ENCODE measurements around the gene C1orf226. TPM values are rescaled to one million over a fixed set of nuclear protein-coding genes. Genes with fewer than 3 reads are reported as not detected.

C1orf226 gene
- total and polyA plus RNA-seq, 10 of the 15 experiments (the other 5 are each of a cell fraction or from before 2014, with no cell fraction given) = not detected

DNA sequence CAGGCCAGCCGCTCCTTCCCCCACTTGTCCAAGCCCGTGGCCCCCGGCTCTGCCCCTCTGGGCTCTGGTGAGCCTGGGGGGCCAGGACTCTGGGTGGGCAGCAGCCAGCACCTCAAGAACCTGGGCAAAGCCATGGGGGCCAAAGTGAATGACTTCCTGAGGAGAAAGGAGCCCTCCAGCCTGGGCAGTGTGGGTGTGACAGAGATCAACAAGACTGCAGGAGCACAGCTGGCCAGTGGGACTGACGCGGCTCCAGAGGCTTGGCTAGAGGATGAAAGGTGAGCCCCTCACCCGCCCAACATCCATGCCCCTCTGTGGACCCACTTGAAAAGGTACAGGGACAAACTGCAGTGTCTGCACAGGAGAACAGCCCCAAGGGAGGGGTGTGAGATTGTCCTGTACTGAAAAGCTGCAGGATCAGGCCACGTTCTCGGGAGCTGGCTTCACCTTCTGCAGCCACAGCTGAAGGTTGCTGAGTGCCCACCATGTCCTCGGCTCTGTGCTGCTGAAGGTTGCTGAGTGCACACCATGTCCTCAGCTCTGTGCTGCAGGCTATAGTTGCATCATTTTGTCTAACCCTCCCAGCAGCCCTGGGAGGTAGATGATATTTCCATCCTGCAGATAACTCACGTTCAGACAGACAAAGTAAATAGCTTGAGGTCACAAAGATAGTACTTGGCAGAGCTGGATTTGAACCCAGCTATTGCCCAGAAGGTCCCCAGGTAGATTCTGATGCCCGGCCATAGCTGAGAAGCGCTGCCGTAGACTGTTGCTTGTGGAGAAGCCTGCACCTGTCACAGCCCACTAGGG is 618 bp downstream of the C1orf226 start:
- FAIRE-seq = no peak

DNA sequence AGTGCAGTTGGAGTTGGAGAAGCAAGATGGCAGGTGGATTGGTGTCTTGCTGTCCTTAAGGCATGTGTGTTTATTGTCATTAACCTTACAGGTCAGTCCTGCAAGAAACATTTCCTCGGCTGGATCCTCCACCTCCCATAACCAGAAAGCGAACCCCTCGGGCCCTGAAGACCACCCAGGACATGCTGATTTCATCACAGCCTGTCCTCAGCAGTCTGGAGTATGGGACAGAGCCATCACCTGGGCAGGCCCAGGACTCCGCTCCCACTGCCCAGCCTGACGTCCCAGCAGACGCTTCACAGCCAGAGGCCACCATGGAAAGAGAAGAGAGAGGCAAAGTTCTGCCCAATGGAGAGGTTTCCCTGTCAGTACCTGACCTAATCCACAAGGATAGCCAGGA is 1.6 kb downstream of the C1orf226 start:
- POLR2A ChIA-PET = no interaction called here
- no peak for ATAC-seq
- CTCF ChIA-PET = interaction anchor here (1.5 kb wide), 1 partner anchor 25 kb away, joined by 5 read pairs; no protein-coding TSS in a partner anchor
- no peak for FAIRE-seq
- no peak for DNase-seq (ENCODE audit: low read depth, low spot score)
- H3K9me3 ChIP-seq (replicated peaks; ENCODE audit: control insufficient read depth, insufficient read depth, low read length) = no peaks in the 10 kb centered on the region
- 45% methylated on average over 6 of the region's 6 CpGs for WGBS (ENCODE audit: insufficient coverage, insufficient replicate concordance, low lambda C conversion rate, missing lambda C conversion rate)
- SMC1A ChIA-PET (ENCODE audit: uncharacterized antibody, unreplicated experiment) = interaction anchor here (1.7 kb wide), 1 partner anchor 25 kb away, joined by 6 read pairs; no protein-coding TSS in a partner anchor
- RAD21 ChIA-PET (ENCODE audit: unreplicated experiment) = interaction anchor here (1.0 kb wide), 1 partner anchor 8 kb away, joined by 4 read pairs; no protein-coding TSS in a partner anchor
- no peak overlapping the region for H3K4me2 ChIP-seq (ENCODE audit: control insufficient read depth, insufficient read depth)
- intact Hi-C loops (cut with micrococcal nuclease; ENCODE audit: unreplicated experiment) (no loop called here), in situ Hi-C loops (cut with MboI) (no loop called here)
- H3K79me2 ChIP-seq (ENCODE audit: control insufficient read depth, insufficient read depth, low read length) = no peaks in the 10 kb centered on the region
- H2AFZ ChIP-seq (ENCODE audit: control insufficient read depth, low read depth, low read length) = no peak overlapping the region
- no peaks in the 10 kb centered on the region for H3K27me3 ChIP-seq (replicated peaks in 1 of 2; ENCODE audit: control insufficient read depth in 2 of 2, insufficient read depth in 2 of 2, low read length in 1 of 2)
- H4K20me1 ChIP-seq (ENCODE audit: control insufficient read depth, insufficient read depth) = no peaks in the 10 kb centered on the region
- BruUV-seq (replicated peaks) = no TSS peak
- no peaks in the 10 kb centered on the region for H3K36me3 ChIP-seq (ENCODE audit: control insufficient read depth in 2 of 2, insufficient read depth in 2 of 2, low read length in 1 of 2)
- H3K9ac ChIP-seq (ENCODE audit: control insufficient read depth, insufficient read depth, low read length) = no peak overlapping the region
- H3K27ac ChIP-seq (ENCODE audit: control insufficient read depth, insufficient read depth) = no peak overlapping the region
- TF ChIP-seq IKZF2 (IDR thresholded peaks at IDR 0.05) (no peak), NBN (IDR thresholded peaks at IDR 0.05) (no peak), EED (IDR thresholded peaks at IDR 0.05; ENCODE audit: low read depth) (no peak), ETV6 (conservative IDR thresholded peaks at IDR 0.05 in 1 of 2, IDR thresholded peaks at IDR 0.05 in 1 of 2; ENCODE audit: borderline replicate concordance in 1 of 2, low read depth in 1 of 2) (no peak), NR2F1 (conservative IDR thresholded peaks at IDR 0.05) (no peak), EGR1 (IDR thresholded peaks at IDR 0.05; ENCODE audit: borderline replicate concordance in 1 of 2, low read depth in 2 of 2, low read length in 2 of 2) (no peak), BACH1 (IDR thresholded peaks at IDR 0.05; ENCODE audit: borderline replicate concordance) (no peak), YY1 (IDR thresholded peaks at IDR 0.05; ENCODE audit: low read depth, low read length) (no peak), KAT2A (conservative IDR thresholded peaks at IDR 0.05; ENCODE audit: control insufficient read depth, low read depth, low read length) (no peak), SREBF2 (IDR thresholded peaks at IDR 0.05; ENCODE audit: low read length) (no peak), IRF4 (IDR thresholded peaks at IDR 0.05; ENCODE audit: low read depth, low read length) (no peak), BCL11A (IDR thresholded peaks at IDR 0.05; ENCODE audit: low read depth, low read length) (no peak)
- TF ChIP-seq, protein P1, sequence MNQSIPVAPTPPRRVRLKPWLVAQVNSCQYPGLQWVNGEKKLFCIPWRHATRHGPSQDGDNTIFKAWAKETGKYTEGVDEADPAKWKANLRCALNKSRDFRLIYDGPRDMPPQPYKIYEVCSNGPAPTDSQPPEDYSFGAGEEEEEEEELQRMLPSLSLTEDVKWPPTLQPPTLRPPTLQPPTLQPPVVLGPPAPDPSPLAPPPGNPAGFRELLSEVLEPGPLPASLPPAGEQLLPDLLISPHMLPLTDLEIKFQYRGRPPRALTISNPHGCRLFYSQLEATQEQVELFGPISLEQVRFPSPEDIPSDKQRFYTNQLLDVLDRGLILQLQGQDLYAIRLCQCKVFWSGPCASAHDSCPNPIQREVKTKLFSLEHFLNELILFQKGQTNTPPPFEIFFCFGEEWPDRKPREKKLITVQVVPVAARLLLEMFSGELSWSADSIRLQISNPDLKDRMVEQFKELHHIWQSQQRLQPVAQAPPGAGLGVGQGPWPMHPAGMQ (IDR thresholded peaks at IDR 0.05; ENCODE audit: borderline replicate concordance) = no peak
- TF ChIP-seq, protein P2, sequence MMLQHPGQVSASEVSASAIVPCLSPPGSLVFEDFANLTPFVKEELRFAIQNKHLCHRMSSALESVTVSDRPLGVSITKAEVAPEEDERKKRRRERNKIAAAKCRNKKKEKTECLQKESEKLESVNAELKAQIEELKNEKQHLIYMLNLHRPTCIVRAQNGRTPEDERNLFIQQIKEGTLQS (IDR thresholded peaks at IDR 0.05; ENCODE audit: borderline replicate concordance, extremely low read depth, low read depth, low read length) = no peak
- no peaks in the 10 kb centered on the region for H3K4me1 ChIP-seq (ENCODE audit: control insufficient read depth, insufficient read depth, low read length)
- H3K4me3 ChIP-seq = no peak overlapping the region

More for the DNA sequence above, 618 bp downstream of the C1orf226 start:
- SMC1A ChIA-PET (ENCODE audit: uncharacterized antibody, unreplicated experiment) = interaction anchor here (1.7 kb wide), 1 partner anchor 24 kb away, joined by 6 read pairs; no protein-coding TSS in a partner anchor
- H4K20me1 ChIP-seq (ENCODE audit: control insufficient read depth, insufficient read depth) = no peaks in the 10 kb centered on the region
- no peak overlapping the region for H3K27ac ChIP-seq (ENCODE audit: control insufficient read depth, insufficient read depth)
- H3K9ac ChIP-seq (ENCODE audit: control insufficient read depth, insufficient read depth, low read length) = no peak overlapping the region
- DNase-seq (ENCODE audit: low read depth, low spot score) (no peak), ATAC-seq (no peak)
- POLR2A ChIA-PET = no interaction called here
- H3K36me3 ChIP-seq (ENCODE audit: control insufficient read depth in 2 of 2, insufficient read depth in 2 of 2, low read length in 1 of 2) = no peaks in the 10 kb centered on the region
- 31% methylated on average over 13 of the region's 13 CpGs for WGBS (ENCODE audit: insufficient coverage, insufficient replicate concordance, low lambda C conversion rate, missing lambda C conversion rate)
- no peaks in the 10 kb centered on the region for H3K9me3 ChIP-seq (replicated peaks; ENCODE audit: control insufficient read depth, insufficient read depth, low read length)
- no peak overlapping the region for H3K4me2 ChIP-seq (ENCODE audit: control insufficient read depth, insufficient read depth)
- H3K79me2 ChIP-seq (ENCODE audit: control insufficient read depth, insufficient read depth, low read length) = no peaks in the 10 kb centered on the region
- H3K27me3 ChIP-seq (replicated peaks in 1 of 2; ENCODE audit: control insufficient read depth in 2 of 2, insufficient read depth in 2 of 2, low read length in 1 of 2) = no peaks in the 10 kb centered on the region
- H3K4me3 ChIP-seq = no peak overlapping the region
- in situ Hi-C loops (cut with MboI) (no loop called here), intact Hi-C loops (cut with micrococcal nuclease; ENCODE audit: unreplicated experiment) (no loop called here)
- no peaks in the 10 kb centered on the region for H3K4me1 ChIP-seq (ENCODE audit: control insufficient read depth, insufficient read depth, low read length)
- BruUV-seq (replicated peaks) = no TSS peak
- RAD21 ChIA-PET (ENCODE audit: unreplicated experiment) = interaction anchor here (0.9 to 1.0 kb wide), 2 partner anchors 9 to 14 kb away, joined by 3 to 4 read pairs; no protein-coding TSS in a partner anchor
- TF ChIP-seq YBX1 (IDR thresholded peaks at IDR 0.05) = no peak
- CTCF ChIA-PET = interaction anchor here (0.6 to 3.7 kb wide), 3 partner anchors 9 to 1169 kb away, joined by 3 to 30 read pairs (median 5); no protein-coding TSS in a partner anchor
- H2AFZ ChIP-seq (ENCODE audit: control insufficient read depth, low read depth, low read length) = no peak overlapping the region
